A549 (cell line): ENCODE data around the gene HRCT1. TPM values are rescaled to one million over a fixed set of nuclear protein-coding genes. Genes with fewer than 3 reads are reported as not detected.

Experiments used
- ATAC-seq, 2 experiments: fragments of 200-7000 bp in 1 of 2; fragments of >200 bp in 1 of 2; cut with Nextera tagmentation in 1 of 2; cut with Tn5 transposase in 1 of 2; 3 replicates each; pipeline versions ENCODE4 v1.8.0 to v1.9.1; 2018 to 2020; ENCODE audit warnings: mild to moderate bottlenecking in 1 of 2, moderate library complexity in 1 of 2
- CTCF ChIA-PET: fragments of 300-600 bp; sonication (Branson Sonifier 250); formaldehyde crosslinking; extraction: SDS; loops from one replicate; lab custom pipeline; 2021; ENCODE audit warnings: antibody characterized with exemption, inconsistent platforms; lab: Yijun Ruan, JAX
- POLR2A ChIA-PET: fragments of 350-600 bp; formaldehyde crosslinking; extraction: SDS; loops from one replicate; lab custom pipeline; 2021; ENCODE audit warnings: antibody characterized with exemption, inconsistent platforms; lab: Yijun Ruan, JAX
- DNase-seq, 2 experiments: peaks; one replicate each; pipeline versions ENCODE4 v3.0.0 to v3.0.0-alpha.2; 2011 to 2016; ENCODE audit warnings: low read depth in 1 of 2, low spot score in 1 of 2
- FAIRE-seq: peaks from 2 replicates; lab custom pipeline; 2011; peaks lifted over from hg19 to GRCh38; lab: Jason Lieb, UNC
- H3K27ac ChIP-seq, 2 experiments: fragments of >200 bp; sonication (Bioruptor Twin); formaldehyde crosslinking; 3 replicates each; pipeline ENCODE4 v1.5.1; 2016 to 2017
- H3K4me1 ChIP-seq: fragments of >200 bp; sonication (Bioruptor Twin); formaldehyde crosslinking; 3 replicates; pipeline ENCODE4 v1.6.1; 2016
- H3K4me2 ChIP-seq: fragments of >200 bp; sonication (Bioruptor Twin); formaldehyde crosslinking; 3 replicates; pipeline ENCODE4 v1.6.1; 2016
- H3K4me3 ChIP-seq: fragments of >200 bp; sonication (Bioruptor Twin); formaldehyde crosslinking; 3 replicates; pipeline ENCODE4 v1.5.1; 2016
- H3K9me3 ChIP-seq: fragments of >200 bp; sonication (Bioruptor Twin); formaldehyde crosslinking; 3 replicates; pipeline ENCODE4 v1.6.1; 2016
- BHLHE40 ChIP-seq: IDR thresholded peaks from 2 replicates; pipeline ENCODE4 v1.6.1; 2012; ENCODE audit warnings: low read depth, low read length, inconsistent platforms
- CBX2 ChIP-seq: fragments of 200-600 bp; sonication (generic); IDR thresholded peaks from 2 replicates; pipeline ENCODE4 v1.6.1; 2016; ENCODE audit warnings: low read depth, mild to moderate bottlenecking, borderline replicate concordance
- CBX8 ChIP-seq: fragments of 200-600 bp; sonication (generic); IDR thresholded peaks from 2 replicates; pipeline ENCODE4 v1.6.1; 2016
- CHD4 ChIP-seq: fragments of 200-600 bp; sonication (generic); IDR thresholded peaks from 2 replicates; pipeline ENCODE4 v1.6.1; 2016; ENCODE audit warnings: antibody characterized with exemption, mild to moderate bottlenecking, borderline replicate concordance
- EHF ChIP-seq: fragments of 250-450 bp; sonication (Bioruptor Pico); IDR thresholded peaks from 2 replicates; pipeline ENCODE4 v1.5.0; 2020; ENCODE audit warnings: mild to moderate bottlenecking
- EP300 ChIP-seq, 2 experiments: fragments of >200 bp; sonication (Bioruptor Twin); formaldehyde crosslinking; IDR thresholded peaks; 2 replicates in 1 of 2; 3 replicates in 1 of 2; pipeline ENCODE4 v1.6.1; 2016 to 2017
- FOSB ChIP-seq: fragments of 250-450 bp; sonication (Bioruptor Pico); IDR thresholded peaks from 2 replicates; pipeline ENCODE4 v1.5.0; 2020; ENCODE audit warnings: mild to moderate bottlenecking, moderate library complexity
- FOSL2 ChIP-seq, 2 experiments: fragments of 450-650 bp in 1 of 2; fragments of >200 bp in 1 of 2; sonication (Bioruptor Twin) in 1 of 2; formaldehyde crosslinking; IDR thresholded peaks; 2 replicates each; pipeline versions ENCODE4 v1.5.0 to v1.6.1; 2016 to 2020; ENCODE audit warnings: mild to moderate bottlenecking in 1 of 2, moderate library complexity in 1 of 2
- GATA3 ChIP-seq: IDR thresholded peaks from 2 replicates; pipeline ENCODE4 v1.6.1; 2012; ENCODE audit warnings: borderline replicate concordance
- HDAC2 ChIP-seq: fragments of 200-600 bp; sonication (generic); IDR thresholded peaks from 2 replicates; pipeline ENCODE4 v1.6.1; 2016
- HOXB13 ChIP-seq: fragments of 250-450 bp; sonication (Bioruptor Pico); IDR thresholded peaks from 2 replicates; pipeline ENCODE4 v1.5.0; 2020; ENCODE audit warnings: low read depth, mild to moderate bottlenecking, moderate library complexity
- HOXB5 ChIP-seq: fragments of 250-450 bp; sonication (Bioruptor Pico); IDR thresholded peaks from 2 replicates; pipeline ENCODE4 v1.5.0; 2020; ENCODE audit warnings: mild to moderate bottlenecking, moderate library complexity
- JUNB ChIP-seq: fragments of >200 bp; sonication (Bioruptor Twin); formaldehyde crosslinking; IDR thresholded peaks from 2 replicates; pipeline ENCODE4 v1.6.1; 2016
- KDM1A ChIP-seq: fragments of 200-600 bp; sonication (generic); IDR thresholded peaks from 2 replicates; pipeline ENCODE4 v1.6.1; 2016; ENCODE audit warnings: low read depth, mild to moderate bottlenecking
- KDM5A ChIP-seq: fragments of 200-600 bp; sonication (generic); IDR thresholded peaks from 2 replicates; pipeline ENCODE4 v1.6.1; 2016; ENCODE audit warnings: antibody characterized with exemption, mild to moderate bottlenecking
- MAZ ChIP-seq: fragments of 150-350 bp; IDR thresholded peaks from 2 replicates; pipeline ENCODE4 v1.6.1; 2014; ENCODE audit warnings: antibody characterized with exemption, low read depth, low read length, borderline replicate concordance
- NFE2L2 ChIP-seq: fragments of 150-350 bp; conservative IDR thresholded peaks from 2 replicates; pipeline ENCODE4 v1.6.1; 2014; ENCODE audit warnings: low read length
- NR3C1 ChIP-seq: fragments of >200 bp; sonication (Bioruptor Twin); formaldehyde crosslinking; IDR thresholded peaks from 3 replicates; pipeline ENCODE4 v1.6.1; 2017
- RAD21 ChIP-seq, 2 experiments: fragments of >200 bp in 1 of 2; sonication (Bioruptor Twin) in 1 of 2; formaldehyde crosslinking in 1 of 2; IDR thresholded peaks in 1 of 2; conservative IDR thresholded peaks in 1 of 2; 2 replicates in 1 of 2; 3 replicates in 1 of 2; pipeline ENCODE4 v1.6.1; 2012 to 2018; ENCODE audit warnings: inconsistent platforms in 1 of 2
- RNF2 ChIP-seq: fragments of 200-600 bp; sonication (generic); IDR thresholded peaks from 2 replicates; pipeline ENCODE4 v1.6.1; 2016; ENCODE audit warnings: low read depth, mild to moderate bottlenecking, antibody characterized with exemption, moderate library complexity, borderline replicate concordance
- SREBF2 ChIP-seq: fragments of 450-650 bp; IDR thresholded peaks from 2 replicates; pipeline ENCODE4 v1.6.1; 2014; ENCODE audit warnings: mild to moderate bottlenecking, moderate library complexity
- TFCP2L1 ChIP-seq: fragments of 250-450 bp; sonication (Bioruptor Pico); IDR thresholded peaks from 2 replicates; pipeline ENCODE4 v1.5.0; 2021; ENCODE audit warnings: mild to moderate bottlenecking
- ZC3H11A ChIP-seq: fragments of 450-650 bp; IDR thresholded peaks from 2 replicates; pipeline ENCODE4 v1.6.1; 2014; ENCODE audit warnings: antibody characterized with exemption, mild to moderate bottlenecking
- ZFP36 ChIP-seq: fragments of 450-650 bp; IDR thresholded peaks from 2 replicates; pipeline ENCODE4 v1.6.1; 2014; ENCODE audit warnings: borderline replicate concordance; ENCODE audit not compliant: partially characterized antibody
- WGBS: methylation state at CpG from one replicate; pipeline ENCODE4 v1.1.6; 2017; ENCODE audit errors: missing lambda C conversion rate; 5-methylcytosine and 5-hydroxymethylcytosine counted together
- polyA plus RNA-seq, 4 experiments: library from polyadenylated mRNA; depleted of rRNA in 3 of 4; stranded (reverse); fragments of >200 nt; fragmentation: RNase III in 1 of 4; extraction: RNeasy Plus Mini Kit Qiagen cat#74134 plus additional on column Dnase treatment in 1 of 4; gene quantifications; 2 replicates in 3 of 4; 3 replicates in 1 of 4; pipeline ENCODE4 v1.2.3, GENCODE V29; 2011 to 2017
- TF ChIP-seq, protein P1 (sequence below): fragments of 150-350 bp; IDR thresholded peaks from 2 replicates; pipeline ENCODE4 v1.6.1; 2014; ENCODE audit warnings: low read depth, mild to moderate bottlenecking, low read length
- TF ChIP-seq, protein P2 (sequence below): IDR thresholded peaks from 2 replicates; pipeline ENCODE4 v1.6.1; 2012
- TF ChIP-seq, protein P3 (sequence below): IDR thresholded peaks from 2 replicates; pipeline ENCODE4 v1.6.1; 2012
- TF ChIP-seq, protein P4 (sequence below): fragments of >200 bp; sonication (Bioruptor Twin); formaldehyde crosslinking; IDR thresholded peaks from 3 replicates; pipeline ENCODE4 v1.5.1; 2016
- TF ChIP-seq, protein P5 (sequence below): fragments of 250-450 bp; sonication (Bioruptor Pico); IDR thresholded peaks from 2 replicates; pipeline ENCODE4 v1.5.0; 2020; ENCODE audit warnings: low read depth, mild to moderate bottlenecking, moderate library complexity
- TF ChIP-seq, protein P6 (sequence below): fragments of >200 bp; sonication (Bioruptor Twin); formaldehyde crosslinking; IDR thresholded peaks from 3 replicates; pipeline ENCODE4 v1.6.1; 2016
- TF ChIP-seq, protein P7 (sequence below): IDR thresholded peaks from 2 replicates; pipeline ENCODE4 v1.6.1; 2012; ENCODE audit warnings: low read depth, borderline replicate concordance

HRCT1 gene
- polyA plus RNA-seq, 2 of the 4 experiments (the other 2 are of a cell fraction) = 0.21 to 0.22 TPM

DNA sequence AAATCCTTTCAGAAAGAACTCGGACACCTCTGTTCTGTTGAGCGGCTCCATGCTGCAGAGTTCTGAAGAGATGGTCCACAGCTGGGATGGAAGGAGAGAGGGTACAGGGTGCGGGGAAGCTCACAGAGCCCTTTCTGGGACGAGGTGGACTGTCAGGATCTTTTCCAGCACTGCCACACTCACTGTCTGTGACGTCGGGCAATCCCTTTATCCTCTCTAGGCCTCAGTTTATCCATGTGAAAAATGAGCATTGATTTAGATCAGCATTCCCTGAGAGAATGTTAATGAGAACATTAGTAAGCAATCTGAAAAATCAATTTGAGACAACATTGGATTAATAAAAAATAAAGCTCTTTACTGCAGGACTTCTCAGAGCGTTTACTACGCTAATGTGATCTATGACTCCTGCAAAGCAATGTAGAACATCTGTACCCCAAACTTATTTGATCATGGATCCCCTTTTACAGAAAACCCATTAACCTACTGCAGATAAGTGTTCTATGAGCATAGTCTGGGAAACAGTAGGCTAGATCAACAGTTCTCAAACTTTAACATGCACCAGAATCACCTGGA lies 35.6 kb upstream of the HRCT1 start, which contains the start of gene OR13J1:
OR13J1 (minus strand) TSS at position 51 of the 573 bp plus-strand sequence; CDS start at position 51, 0 bp downstream.
- FAIRE-seq (no peak), ATAC-seq (no peak), DNase-seq (no peak)
- H3K27ac ChIP-seq = no peak within 1 kb of the TSS
- peaks cover 2% of the 10 kb centered on the region; the same call in 1 of the 3 replicates for H3K4me1 ChIP-seq
- ChIA-PET POLR2A (no interaction called here), CTCF (interaction anchor here (0.6 to 4.5 kb wide), 5 partner anchors 9 to 80 kb away, joined by 3 to 25 read pairs (median 4); no protein-coding TSS in a partner anchor)
- no peak within 1 kb of the TSS for H3K4me3 ChIP-seq
- 80% methylated on average over 8 of the region's 8 CpGs for WGBS
- TF ChIP-seq NR3C1 (no peak), MAZ (no peak), BHLHE40 (no peak), EHF (CRISPR knock-in tag) (no peak), ZC3H11A (no peak), NFE2L2 (no peak), KDM5A (no peak), SREBF2 (no peak), TFCP2L1 (no peak), ZFP36 (no peak), KDM1A (no peak), HOXB5 (no peak), GATA3 (no peak), JUNB (no peak), HOXB13 (CRISPR knock-in tag) (no peak)
- TF ChIP-seq, protein P1, sequence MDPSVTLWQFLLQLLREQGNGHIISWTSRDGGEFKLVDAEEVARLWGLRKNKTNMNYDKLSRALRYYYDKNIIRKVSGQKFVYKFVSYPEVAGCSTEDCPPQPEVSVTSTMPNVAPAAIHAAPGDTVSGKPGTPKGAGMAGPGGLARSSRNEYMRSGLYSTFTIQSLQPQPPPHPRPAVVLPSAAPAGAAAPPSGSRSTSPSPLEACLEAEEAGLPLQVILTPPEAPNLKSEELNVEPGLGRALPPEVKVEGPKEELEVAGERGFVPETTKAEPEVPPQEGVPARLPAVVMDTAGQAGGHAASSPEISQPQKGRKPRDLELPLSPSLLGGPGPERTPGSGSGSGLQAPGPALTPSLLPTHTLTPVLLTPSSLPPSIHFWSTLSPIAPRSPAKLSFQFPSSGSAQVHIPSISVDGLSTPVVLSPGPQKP = no peak
- TF ChIP-seq, protein P2, sequence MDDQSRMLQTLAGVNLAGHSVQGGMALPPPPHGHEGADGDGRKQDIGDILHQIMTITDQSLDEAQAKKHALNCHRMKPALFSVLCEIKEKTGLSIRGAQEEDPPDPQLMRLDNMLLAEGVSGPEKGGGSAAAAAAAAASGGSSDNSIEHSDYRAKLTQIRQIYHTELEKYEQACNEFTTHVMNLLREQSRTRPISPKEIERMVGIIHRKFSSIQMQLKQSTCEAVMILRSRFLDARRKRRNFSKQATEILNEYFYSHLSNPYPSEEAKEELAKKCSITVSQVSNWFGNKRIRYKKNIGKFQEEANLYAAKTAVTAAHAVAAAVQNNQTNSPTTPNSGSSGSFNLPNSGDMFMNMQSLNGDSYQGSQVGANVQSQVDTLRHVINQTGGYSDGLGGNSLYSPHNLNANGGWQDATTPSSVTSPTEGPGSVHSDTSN = no peak
- TF ChIP-seq, protein P3, sequence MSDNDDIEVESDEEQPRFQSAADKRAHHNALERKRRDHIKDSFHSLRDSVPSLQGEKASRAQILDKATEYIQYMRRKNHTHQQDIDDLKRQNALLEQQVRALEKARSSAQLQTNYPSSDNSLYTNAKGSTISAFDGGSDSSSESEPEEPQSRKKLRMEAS = no peak
- TF ChIP-seq, protein P4, sequence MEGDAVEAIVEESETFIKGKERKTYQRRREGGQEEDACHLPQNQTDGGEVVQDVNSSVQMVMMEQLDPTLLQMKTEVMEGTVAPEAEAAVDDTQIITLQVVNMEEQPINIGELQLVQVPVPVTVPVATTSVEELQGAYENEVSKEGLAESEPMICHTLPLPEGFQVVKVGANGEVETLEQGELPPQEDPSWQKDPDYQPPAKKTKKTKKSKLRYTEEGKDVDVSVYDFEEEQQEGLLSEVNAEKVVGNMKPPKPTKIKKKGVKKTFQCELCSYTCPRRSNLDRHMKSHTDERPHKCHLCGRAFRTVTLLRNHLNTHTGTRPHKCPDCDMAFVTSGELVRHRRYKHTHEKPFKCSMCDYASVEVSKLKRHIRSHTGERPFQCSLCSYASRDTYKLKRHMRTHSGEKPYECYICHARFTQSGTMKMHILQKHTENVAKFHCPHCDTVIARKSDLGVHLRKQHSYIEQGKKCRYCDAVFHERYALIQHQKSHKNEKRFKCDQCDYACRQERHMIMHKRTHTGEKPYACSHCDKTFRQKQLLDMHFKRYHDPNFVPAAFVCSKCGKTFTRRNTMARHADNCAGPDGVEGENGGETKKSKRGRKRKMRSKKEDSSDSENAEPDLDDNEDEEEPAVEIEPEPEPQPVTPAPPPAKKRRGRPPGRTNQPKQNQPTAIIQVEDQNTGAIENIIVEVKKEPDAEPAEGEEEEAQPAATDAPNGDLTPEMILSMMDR = no peak
- TF ChIP-seq, protein P5, sequence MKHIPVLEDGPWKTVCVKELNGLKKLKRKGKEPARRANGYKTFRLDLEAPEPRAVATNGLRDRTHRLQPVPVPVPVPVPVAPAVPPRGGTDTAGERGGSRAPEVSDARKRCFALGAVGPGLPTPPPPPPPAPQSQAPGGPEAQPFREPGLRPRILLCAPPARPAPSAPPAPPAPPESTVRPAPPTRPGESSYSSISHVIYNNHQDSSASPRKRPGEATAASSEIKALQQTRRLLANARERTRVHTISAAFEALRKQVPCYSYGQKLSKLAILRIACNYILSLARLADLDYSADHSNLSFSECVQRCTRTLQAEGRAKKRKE (CRISPR knock-in tag) = no peak
- H3K9me3 ChIP-seq = peaks cover 2% of the 10 kb centered on the region; the same call in 1 of the 3 replicates
- no peak within 1 kb of the TSS for H3K4me2 ChIP-seq

DNA sequence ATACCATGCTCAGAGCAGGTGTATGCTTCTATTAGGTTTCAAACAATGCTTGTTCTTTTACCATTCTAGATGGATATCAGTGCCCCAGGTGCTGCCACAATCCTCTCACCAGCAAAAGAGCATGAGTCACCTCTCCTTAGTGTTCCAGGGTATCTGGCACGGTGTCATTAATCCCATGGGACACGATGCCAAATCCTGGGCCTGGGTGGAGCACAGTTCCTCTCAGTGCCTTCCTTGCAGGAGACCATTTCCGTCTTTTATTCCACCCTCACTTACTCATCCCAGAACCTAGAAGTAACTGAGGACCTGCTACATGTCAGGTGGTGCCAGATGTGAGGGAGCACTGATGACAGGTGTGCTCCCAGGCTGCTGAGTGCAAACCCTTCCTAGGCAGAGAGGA lies 34.5 kb upstream of the HRCT1 start:
- CTCF ChIA-PET = interaction anchor here (0.8 to 4.5 kb wide), 3 partner anchors 11 to 81 kb away, joined by 3 to 25 read pairs (median 12); no protein-coding TSS in a partner anchor
- TF ChIP-seq, protein P6, sequence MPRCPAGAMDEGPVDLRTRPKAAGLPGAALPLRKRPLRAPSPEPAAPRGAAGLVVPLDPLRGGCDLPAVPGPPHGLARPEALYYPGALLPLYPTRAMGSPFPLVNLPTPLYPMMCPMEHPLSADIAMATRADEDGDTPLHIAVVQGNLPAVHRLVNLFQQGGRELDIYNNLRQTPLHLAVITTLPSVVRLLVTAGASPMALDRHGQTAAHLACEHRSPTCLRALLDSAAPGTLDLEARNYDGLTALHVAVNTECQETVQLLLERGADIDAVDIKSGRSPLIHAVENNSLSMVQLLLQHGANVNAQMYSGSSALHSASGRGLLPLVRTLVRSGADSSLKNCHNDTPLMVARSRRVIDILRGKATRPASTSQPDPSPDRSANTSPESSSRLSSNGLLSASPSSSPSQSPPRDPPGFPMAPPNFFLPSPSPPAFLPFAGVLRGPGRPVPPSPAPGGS = no peak
- TF ChIP-seq FOSL2 (IDR thresholded peaks at IDR 0.05) (no peak), FOSL2 (CRISPR knock-in tag; IDR thresholded peaks at IDR 0.05) (no peak), JUNB (no peak), CBX8 (no peak), EP300 (IDR thresholded peaks at IDR 0.05) (no peak), KDM1A (no peak), HDAC2 (no peak), CHD4 (no peak), RNF2 (no peak), HOXB13 (CRISPR knock-in tag) (no peak), CBX2 (no peak), NR3C1 (no peak), RAD21 (conservative IDR thresholded peaks at IDR 0.05 in 1 of 2, IDR thresholded peaks at IDR 0.05 in 1 of 2) (no peak), FOSB (CRISPR knock-in tag) (no peak)
- TF ChIP-seq, protein P7, sequence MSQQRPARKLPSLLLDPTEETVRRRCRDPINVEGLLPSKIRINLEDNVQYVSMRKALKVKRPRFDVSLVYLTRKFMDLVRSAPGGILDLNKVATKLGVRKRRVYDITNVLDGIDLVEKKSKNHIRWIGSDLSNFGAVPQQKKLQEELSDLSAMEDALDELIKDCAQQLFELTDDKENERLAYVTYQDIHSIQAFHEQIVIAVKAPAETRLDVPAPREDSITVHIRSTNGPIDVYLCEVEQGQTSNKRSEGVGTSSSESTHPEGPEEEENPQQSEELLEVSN = no peak
- POLR2A ChIA-PET = no interaction called here
- no peak for FAIRE-seq
- DNase-seq = no peak
- Histone ChIP-seq H3K4me3 (no peak overlapping the region), H3K4me2 (no peak overlapping the region), H3K27ac (no peak overlapping the region), H3K4me1 (peaks cover 2% of the 10 kb centered on the region; the same call in 1 of the 3 replicates), H3K9me3 (peaks cover 14% of the 10 kb centered on the region)
- 0 out of 6 replicates have a peak, but pooled peaks of 1 of the 2 experiments have one; percentile 35 for ATAC-seq
- WGBS = 35% methylated on average over 3 of the region's 3 CpGs
